Inflammatory macrophage (primary cell): ENCODE data around the gene PKIG.
A peak's percentile ranks its signal among the peaks of the same experiment; 100 is the strongest.

Experiments used
- DNase-seq, 2 donors: peaks; one replicate each; pipeline ENCODE4 v3.0.0-alpha.2; 2020 to 2022

Gene PKIG

GRCh38 chr20:44597516-44597915 lies 15.1 kb downstream of the PKIG start:
- DNase-seq = no peak

- DNase-seq = no peak
Measured at GRCh38 chr20:44597930-44598329, 15.6 kb downstream of the PKIG start.

- DNase-seq = no peak
Measured at GRCh38 chr20:44598423-44599305, 16.3 kb downstream of the PKIG start.

GRCh38 chr20:44599715-44600114 lies 17.3 kb downstream of the PKIG start:
- DNase-seq = no peak

GRCh38 chr20:44600301-44600700 lies 17.9 kb downstream of the PKIG start:
- no peak for DNase-seq

- no peak for DNase-seq
Measured at GRCh38 chr20:44600758-44601201, 18.4 kb downstream of the PKIG start.

- no peak for DNase-seq
Measured at GRCh38 chr20:44601236-44601671, 18.9 kb downstream of the PKIG start.

- DNase-seq = no peak
Measured at GRCh38 chr20:44601801-44602204, 19.4 kb downstream of the PKIG start.

- no peak for DNase-seq
Measured at GRCh38 chr20:44603327-44603726, 20.9 kb downstream of the PKIG start.

- no peak for DNase-seq
Measured at GRCh38 chr20:44606725-44607441, 24.5 kb downstream of the PKIG start.

GRCh38 chr20:44609006-44609515 lies 26.7 kb downstream of the PKIG start:
- DNase-seq = no peak

GRCh38 chr20:44609516-44610312 lies 27.3 kb downstream of the PKIG start:
- peak; percentile 82 to 85 for DNase-seq

GRCh38 chr20:44610313-44610962 lies 28.1 kb downstream of the PKIG start:
- DNase-seq = no peak

GRCh38 chr20:44613575-44613974 lies 31.2 kb downstream of the PKIG start:
- DNase-seq = no peak

- DNase-seq = no peak
Measured at GRCh38 chr20:44614525-44614924, 32.1 kb downstream of the PKIG start.

GRCh38 chr20:44615169-44615791 lies 32.9 kb downstream of the PKIG start:
- DNase-seq = no peak

- DNase-seq = no peak
Measured at GRCh38 chr20:44615876-44616603, 33.7 kb downstream of the PKIG start.

- DNase-seq = no peak
Measured at GRCh38 chr20:44616604-44616964, 34.2 kb downstream of the PKIG start.

GRCh38 chr20:44618318-44618731 lies 35.9 kb downstream of the PKIG start:
- DNase-seq = no peak

GRCh38 chr20:44619294-44619693 lies 36.9 kb downstream of the PKIG start:
- DNase-seq = no peak

GRCh38 chr20:44620030-44620429 lies 37.7 kb downstream of the PKIG start:
- no peak for DNase-seq
